ENCODE results near the gene ETFA.
"Not testable (repeated sequence)": the region's sequence is repeated elsewhere in the genome, so short reads cannot be mapped to it uniquely, and the experiment has no call there.

ETFA gene

GRCh38 chr15:76298986-76299385 lies 12.3 kb downstream of the ETFA start:
- no peak overlapping the region for H2AFZ ChIP-seq (ENCODE audit: low read depth, low read length)
- peaks cover 11% of the 10 kb centered on the region for H3K36me3 ChIP-seq (replicated peaks; ENCODE audit: low read depth, low read length)
- no peak overlapping the region for H3K27ac ChIP-seq (ENCODE audit: low read length)
- TF ChIP-seq EZH2phosphoT487 (IDR thresholded peaks at IDR 0.05; ENCODE audit: low read depth) (no peak), CTCF (IDR thresholded peaks at IDR 0.05; ENCODE audit: low read depth, low read length) (no peak)
- H3K4me1 ChIP-seq (ENCODE audit: low read length) = peaks cover 21% of the 10 kb centered on the region
- peaks cover 90% of the 10 kb centered on the region for H4K20me1 ChIP-seq (ENCODE audit: insufficient read depth, low read length)
- H3K4me3 ChIP-seq (ENCODE audit: low read length) = no peak overlapping the region
- H3K9ac ChIP-seq (ENCODE audit: low read length) = no peak overlapping the region
- no peaks in the 10 kb centered on the region for H3K27me3 ChIP-seq (ENCODE audit: low read depth, low read length)
- H3K9me3 ChIP-seq (ENCODE audit: insufficient read depth, low read length) = no peaks in the 10 kb centered on the region
- peaks cover 97% of the 10 kb centered on the region for H3K79me2 ChIP-seq (ENCODE audit: low read length)
- H3K4me2 ChIP-seq (ENCODE audit: low read length) = peak overlapping the region; percentile 5; the same call in 1 of the 2 replicates

- H3K4me2 ChIP-seq (ENCODE audit: low read length); H3K9ac ChIP-seq (ENCODE audit: low read length); H3K27me3 ChIP-seq (ENCODE audit: low read depth, low read length); H3K4me3 ChIP-seq (ENCODE audit: low read length); H3K9me3 ChIP-seq (ENCODE audit: insufficient read depth, low read length); H2AFZ ChIP-seq (ENCODE audit: low read depth, low read length); H3K27ac ChIP-seq (ENCODE audit: low read length): not testable (repeated sequence)
- peaks cover 13% of the 10 kb centered on the region for H3K36me3 ChIP-seq (replicated peaks; ENCODE audit: low read depth, low read length)
- H4K20me1 ChIP-seq (ENCODE audit: insufficient read depth, low read length) = peaks cover 86% of the 10 kb centered on the region
- H3K79me2 ChIP-seq (ENCODE audit: low read length) = peaks cover 97% of the 10 kb centered on the region
- H3K4me1 ChIP-seq (ENCODE audit: low read length) = peaks cover 29% of the 10 kb centered on the region
Observed at GRCh38 chr15:76297951-76298350, 13.3 kb downstream of the ETFA start.

GRCh38 chr15:76296849-76297248 lies 14.4 kb downstream of the ETFA start:
- peaks cover 97% of the 10 kb centered on the region for H3K79me2 ChIP-seq (ENCODE audit: low read length)
- no peak for TF ChIP-seq CTCF (IDR thresholded peaks at IDR 0.05; ENCODE audit: low read depth, low read length)
- TF ChIP-seq EZH2phosphoT487 (IDR thresholded peaks at IDR 0.05; ENCODE audit: low read depth) = no peak

GRCh38 chr15:76294463-76294862 lies 16.8 kb downstream of the ETFA start:
- H4K20me1 ChIP-seq (ENCODE audit: insufficient read depth, low read length) = peaks cover 52% of the 10 kb centered on the region
- H3K4me2 ChIP-seq (ENCODE audit: low read length); H3K27me3 ChIP-seq (ENCODE audit: low read depth, low read length); H3K9me3 ChIP-seq (ENCODE audit: insufficient read depth, low read length); H3K9ac ChIP-seq (ENCODE audit: low read length); H3K27ac ChIP-seq (ENCODE audit: low read length); H3K4me3 ChIP-seq (ENCODE audit: low read length); H2AFZ ChIP-seq (ENCODE audit: low read depth, low read length): not testable (repeated sequence)
- peaks cover 28% of the 10 kb centered on the region for H3K36me3 ChIP-seq (replicated peaks; ENCODE audit: low read depth, low read length)
- H3K4me1 ChIP-seq (ENCODE audit: low read length) = peaks cover 18% of the 10 kb centered on the region
- H3K79me2 ChIP-seq (ENCODE audit: low read length) = peaks cover 83% of the 10 kb centered on the region

More at GRCh38 chr15:76296849-76297248, 14.4 kb downstream of the ETFA start:
- Histone ChIP-seq H2AFZ (ENCODE audit: low read depth, low read length) (no peak overlapping the region), H3K4me2 (ENCODE audit: low read length) (no peak overlapping the region), H4K20me1 (ENCODE audit: insufficient read depth, low read length) (peaks cover 76% of the 10 kb centered on the region), H3K36me3 (replicated peaks; ENCODE audit: low read depth, low read length) (peaks cover 19% of the 10 kb centered on the region), H3K4me1 (ENCODE audit: low read length) (peaks cover 29% of the 10 kb centered on the region), H3K27me3 (ENCODE audit: low read depth, low read length) (no peaks in the 10 kb centered on the region), H3K4me3 (ENCODE audit: low read length) (no peak overlapping the region), H3K27ac (ENCODE audit: low read length) (no peak overlapping the region), H3K9ac (ENCODE audit: low read length) (no peak overlapping the region), H3K9me3 (ENCODE audit: insufficient read depth, low read length) (no peaks in the 10 kb centered on the region)

GRCh38 chr15:76293361-76293760 lies 17.9 kb downstream of the ETFA start:
- peak overlapping the region; percentile 21; the same call in 1 of the 2 replicates for H3K4me2 ChIP-seq (ENCODE audit: low read length)
- H3K79me2 ChIP-seq (ENCODE audit: low read length) = peaks cover 72% of the 10 kb centered on the region
- peaks cover 32% of the 10 kb centered on the region for H3K36me3 ChIP-seq (replicated peaks; ENCODE audit: low read depth, low read length)

More at GRCh38 chr15:76293361-76293760, 17.9 kb downstream of the ETFA start:
- no peak overlapping the region for H3K27ac ChIP-seq (ENCODE audit: low read length)
- no peak overlapping the region for H2AFZ ChIP-seq (ENCODE audit: low read depth, low read length)
- H3K9ac ChIP-seq (ENCODE audit: low read length) = no peak overlapping the region
- H3K4me3 ChIP-seq (ENCODE audit: low read length) = no peak overlapping the region
- H3K27me3 ChIP-seq (ENCODE audit: low read depth, low read length) = no peaks in the 10 kb centered on the region
- TF ChIP-seq EZH2phosphoT487 (IDR thresholded peaks at IDR 0.05; ENCODE audit: low read depth) = no peak
- no peak for TF ChIP-seq CTCF (IDR thresholded peaks at IDR 0.05; ENCODE audit: low read depth, low read length)
- H4K20me1 ChIP-seq (ENCODE audit: insufficient read depth, low read length) = peaks cover 41% of the 10 kb centered on the region
- no peaks in the 10 kb centered on the region for H3K9me3 ChIP-seq (ENCODE audit: insufficient read depth, low read length)
- H3K4me1 ChIP-seq (ENCODE audit: low read length) = peaks cover 8% of the 10 kb centered on the region
